GM19328 (cell line): Measurements from ENCODE around the gene ACADVL.
"Not testable (repeated sequence)": the region's sequence is repeated elsewhere in the genome, so short reads cannot be mapped to it uniquely, and the experiment has no call there.

Source experiments
- ATAC-seq: cut with Tn5 transposase; IDR thresholded peaks from one replicate; pipeline ENCODE4 v1.9.1; 2021; ENCODE audit warnings: mild to moderate bottlenecking, moderate library complexity; ENCODE audit not compliant: unreplicated experiment

The ACADVL gene

GRCh38 chr17:7219812-7220592 is at the start of gene ACADVL, which contains the start of gene DLG4:
TSS of gene ACADVL (plus strand) at chr17:7219938. CDS start at chr17:7219985, 47 bp downstream.
TSS of gene DLG4 (minus strand) at chr17:7219836.
- no peak for ATAC-seq

GRCh38 chr17:7172522-7173191 is 47.1 kb upstream of the ACADVL start:
- ATAC-seq, result not testable (repeated sequence)

GRCh38 chr17:7173687-7174602 is 45.8 kb upstream of the ACADVL start:
- no peak for ATAC-seq

DNA sequence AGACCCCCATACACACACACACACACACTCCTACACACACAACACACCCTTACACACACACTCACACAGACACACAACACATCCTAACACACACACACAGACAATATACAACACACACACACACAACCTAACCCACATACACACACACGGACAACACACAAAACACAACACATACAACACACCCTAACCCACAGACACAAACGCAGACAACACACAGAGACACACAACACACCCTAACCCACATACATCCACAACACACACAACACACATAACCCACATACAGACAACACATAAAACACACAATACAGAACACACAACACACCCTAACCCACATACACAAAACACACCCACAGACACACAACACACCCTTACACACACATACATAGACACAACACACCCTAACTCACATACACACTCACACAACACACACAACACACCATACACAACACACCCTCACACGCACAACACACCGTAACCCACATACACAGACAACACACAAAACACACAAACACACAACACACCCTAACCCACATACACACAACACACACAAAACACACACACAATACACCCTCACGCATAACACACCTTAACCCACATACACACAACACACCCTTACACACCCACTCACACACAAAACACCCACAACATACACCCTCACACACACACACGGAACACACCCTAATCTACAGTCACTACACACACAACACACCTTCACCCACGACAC is 45.0 kb upstream of the ACADVL start:
- no peak for ATAC-seq

- no peak for ATAC-seq
Measured at GRCh38 chr17:7175330-7175733, 44.4 kb upstream of the ACADVL start.

DNA sequence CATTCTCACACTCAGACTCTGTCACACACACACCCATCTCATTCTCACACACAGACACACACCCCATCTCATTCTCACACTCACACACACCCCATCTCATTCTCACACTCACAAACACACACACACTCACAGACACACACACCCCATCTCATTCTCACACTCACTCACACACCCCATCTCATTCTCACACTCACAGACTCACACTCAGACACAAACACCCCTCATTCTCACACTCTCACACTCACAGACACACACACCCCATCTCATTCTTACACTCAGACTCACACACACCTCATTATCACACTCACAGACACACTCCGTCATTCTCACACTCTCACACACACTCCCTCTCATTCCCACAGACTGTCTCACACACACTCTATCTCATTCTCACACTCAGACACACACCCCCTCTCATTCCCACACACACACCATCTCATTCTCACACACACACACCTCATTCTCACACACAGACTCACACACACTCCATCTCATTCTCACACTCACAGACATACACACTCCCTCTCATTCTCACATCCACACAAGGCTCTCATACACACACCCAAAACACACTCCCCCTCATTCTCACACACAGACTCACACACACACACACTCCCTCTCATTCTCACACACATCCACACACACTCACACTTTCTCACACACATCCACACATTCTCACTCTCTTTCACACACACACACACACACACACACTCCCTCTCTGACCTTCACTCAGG is 43.5 kb upstream of the ACADVL start:
- ATAC-seq, result no peak

DNA sequence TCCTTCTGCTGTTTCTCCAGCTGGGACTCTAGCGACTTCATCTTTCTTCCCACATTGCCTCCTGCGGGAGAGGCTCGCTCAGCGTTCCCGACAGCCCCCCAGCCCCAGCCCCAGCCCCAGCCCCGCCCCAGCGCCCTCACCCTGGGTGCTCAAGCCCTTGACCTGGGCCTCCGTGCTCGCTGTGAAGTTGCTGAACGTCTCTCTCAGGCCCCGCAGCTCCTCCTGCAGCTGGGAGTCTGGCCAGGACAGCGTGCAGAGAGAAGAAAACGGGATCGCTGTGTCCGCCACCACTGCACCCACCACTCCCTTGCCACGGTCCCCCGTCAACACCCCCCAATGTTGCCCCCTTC is 42.9 kb upstream of the ACADVL start:
- ATAC-seq, result no peak

GRCh38 chr17:7177191-7177953 is 42.4 kb upstream of the ACADVL start:
- ATAC-seq, result no peak

GRCh38 chr17:7177954-7178477 is 41.7 kb upstream of the ACADVL start:
- no peak for ATAC-seq

- ATAC-seq, result no peak
Measured at GRCh38 chr17:7178973-7179316, 40.8 kb upstream of the ACADVL start.

DNA sequence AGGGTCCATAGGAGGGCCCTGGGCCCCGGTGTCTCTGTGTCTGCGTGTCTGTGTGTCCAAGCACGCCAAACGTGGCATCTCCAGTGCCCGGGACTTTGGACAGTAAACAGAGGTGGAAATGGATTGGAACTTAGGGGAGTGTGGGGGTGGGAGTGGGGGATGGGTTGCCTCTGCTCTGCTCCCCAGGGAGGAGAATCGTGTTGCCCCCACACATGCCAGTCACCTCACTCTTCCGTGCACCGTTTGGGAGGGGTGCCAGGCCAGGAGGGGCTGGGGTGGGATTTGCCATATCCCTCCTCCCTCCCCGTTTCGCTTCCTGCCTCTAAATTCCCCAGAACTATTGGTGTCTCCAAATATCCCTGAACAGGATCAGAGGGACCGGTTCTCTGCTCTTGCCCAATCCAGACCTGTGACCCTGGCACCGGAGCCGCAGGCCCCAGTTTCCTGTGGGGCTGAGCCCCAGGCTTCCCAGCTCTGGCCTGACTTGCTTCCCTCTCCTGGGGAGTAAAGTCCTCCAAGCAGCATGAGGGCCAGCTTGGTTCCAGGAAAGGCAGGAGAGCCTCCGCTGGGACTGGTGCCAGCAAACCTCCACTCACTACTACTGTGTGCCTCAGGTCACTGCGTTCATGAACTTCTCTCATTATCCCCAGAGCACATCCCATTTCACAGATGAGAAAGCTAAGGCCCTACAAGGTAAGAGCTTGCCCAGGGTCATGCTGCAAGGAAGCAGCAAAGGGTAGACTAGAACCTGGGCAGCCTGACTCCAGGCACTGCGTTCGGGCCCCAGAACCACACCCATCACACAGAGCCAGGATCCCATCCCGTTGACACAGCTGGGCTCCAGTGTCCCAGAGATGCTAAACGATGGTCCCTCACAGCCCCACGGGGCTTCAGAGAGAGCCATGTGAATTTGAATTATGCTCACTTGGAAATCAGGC is 40.2 kb upstream of the ACADVL start, which contains the start of gene ASGR1:
TSS of gene ASGR1 (minus strand) at position 54 of the 938 bp plus-strand sequence. CDS start 807 bp downstream, outside the sequence.
- ATAC-seq, result no peak

DNA sequence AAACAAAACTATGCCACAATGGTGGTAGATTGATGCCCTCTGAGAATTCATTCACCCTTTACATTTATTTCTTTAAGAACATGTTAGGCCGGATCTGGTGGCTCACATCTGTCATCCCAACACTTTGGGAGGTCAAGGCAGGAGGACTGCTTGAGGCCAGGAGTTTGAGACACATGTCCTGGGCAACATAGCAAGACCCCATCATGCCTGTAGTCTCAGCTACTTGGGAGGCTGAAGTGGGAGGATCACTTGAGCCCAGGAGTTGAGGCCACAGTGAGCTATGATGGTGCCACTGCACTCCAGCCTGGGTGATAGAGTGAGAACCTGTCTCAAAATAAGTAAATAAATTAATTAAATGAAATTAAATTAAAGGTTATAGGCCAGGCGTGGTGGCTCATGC is 37.6 kb upstream of the ACADVL start:
- not testable (repeated sequence) for ATAC-seq

DNA sequence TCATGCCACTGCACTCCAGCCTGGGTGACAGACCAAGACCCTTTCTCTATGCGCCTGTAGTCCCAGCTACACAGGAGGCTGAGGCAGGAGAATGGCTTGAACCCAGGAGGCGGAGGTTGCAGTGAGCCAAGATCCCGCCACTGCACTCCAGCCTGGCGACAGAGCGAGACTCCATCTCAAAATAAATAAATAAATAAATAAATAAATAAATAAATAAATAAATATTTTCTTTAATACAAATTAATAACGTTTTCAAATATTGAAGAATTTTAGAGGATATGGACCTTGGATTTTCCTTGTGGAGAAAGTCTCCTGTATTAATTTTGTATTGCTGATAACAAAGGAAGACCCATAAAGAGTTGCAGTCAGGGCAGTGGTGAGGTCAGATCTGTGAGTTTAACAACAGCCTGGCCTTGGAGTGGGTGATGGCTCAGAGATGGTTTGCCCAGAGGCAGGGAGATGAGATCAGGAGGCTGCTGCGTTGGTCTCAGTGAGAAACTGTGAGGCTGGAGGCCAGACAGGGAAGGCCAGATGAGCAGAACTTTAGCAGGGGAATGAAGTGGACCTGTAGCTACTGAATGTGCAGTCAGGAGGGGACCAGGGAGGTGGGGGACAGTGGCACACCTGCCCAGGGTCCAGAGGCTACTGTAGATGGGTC is 36.2 kb upstream of the ACADVL start:
- no peak for ATAC-seq

- ATAC-seq, result no peak
Measured at GRCh38 chr17:7184091-7184488, 35.6 kb upstream of the ACADVL start.

DNA sequence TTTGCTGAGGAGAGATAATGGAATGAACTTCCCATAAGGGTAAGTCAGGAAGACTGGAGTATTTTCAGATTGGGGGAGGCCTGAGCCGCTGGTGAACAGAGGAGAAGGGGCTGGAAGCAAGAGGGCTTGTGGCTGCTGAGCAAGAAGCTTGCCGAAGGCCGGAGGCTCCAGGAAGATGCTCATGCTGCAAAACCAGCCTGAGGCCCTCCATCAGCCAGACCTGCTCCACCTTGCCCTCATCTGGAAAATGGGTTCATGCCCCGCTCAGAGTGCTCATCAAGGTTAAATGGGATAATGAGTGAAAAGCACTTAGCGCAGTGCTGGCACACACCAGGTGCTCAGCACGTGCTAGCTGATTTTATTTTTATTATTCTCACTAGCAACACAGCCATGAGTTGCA is 35.1 kb upstream of the ACADVL start:
- no peak for ATAC-seq

DNA sequence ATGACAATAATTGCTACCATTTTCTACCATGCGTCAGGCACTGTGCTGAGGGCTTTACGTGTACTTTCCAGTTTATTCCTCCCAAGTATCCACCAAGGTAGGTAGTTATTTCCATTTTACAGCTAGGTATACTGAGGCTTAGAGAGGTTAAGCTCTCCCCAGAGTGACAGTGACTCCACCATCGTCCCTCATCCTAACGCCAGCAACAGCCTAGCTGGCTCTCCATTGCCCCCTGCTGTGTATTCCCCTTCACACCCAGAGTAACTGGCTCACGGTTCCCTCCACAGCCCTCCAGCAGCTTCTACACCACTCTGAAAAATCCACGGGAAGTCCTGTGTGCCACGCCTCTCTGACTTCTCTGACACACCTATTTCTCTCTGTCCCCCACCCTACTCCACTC is 33.5 kb upstream of the ACADVL start:
- no peak for ATAC-seq

DNA sequence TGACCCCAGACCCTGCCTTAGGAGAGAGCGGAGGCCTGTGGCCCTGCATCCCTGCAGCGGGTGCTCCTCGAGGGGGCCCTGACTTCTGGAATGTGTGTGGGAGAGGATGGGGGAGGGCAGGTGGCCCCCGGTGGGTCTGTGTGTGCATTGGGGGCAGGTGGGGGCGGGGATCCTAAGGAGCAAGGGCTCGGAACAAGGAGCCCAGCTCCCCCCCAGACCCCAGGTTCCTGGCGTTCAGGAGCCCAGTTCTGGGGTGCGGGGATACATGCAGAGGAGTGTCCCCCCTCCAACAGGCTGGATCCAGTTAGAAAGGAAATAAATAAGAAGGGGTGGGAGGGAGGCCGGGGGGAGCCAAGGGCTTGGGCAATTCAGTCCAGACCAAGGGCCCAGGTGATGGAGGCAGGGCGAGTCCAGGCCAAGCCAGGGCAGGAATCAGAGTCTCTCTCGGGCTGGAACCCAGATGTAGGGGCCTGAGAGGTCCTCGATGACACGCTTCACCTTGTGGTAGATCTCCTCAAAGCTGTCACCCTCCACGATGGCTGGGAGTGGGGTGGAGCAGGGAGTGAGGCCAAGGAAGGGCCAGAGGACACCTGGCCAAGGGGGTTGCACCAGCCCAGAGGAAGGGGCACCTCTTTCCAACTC is 29.3 kb upstream of the ACADVL start:
- no peak for ATAC-seq
